ENCODE data around the gene HOXB1.

Gene HOXB1

GRCh38 chr17:48530887-48531272 lies at the start of gene HOXB1:
Gene HOXB1 (minus strand): TSS chr17:48531011. CDS start chr17:48530904, 107 bp downstream.
- no peak for TF ChIP-seq CTCF (IDR thresholded peaks at IDR 0.05; ENCODE audit: low read depth, low read length)
- in situ Hi-C loops (cut with HindIII; ENCODE audit: low sequenced_read_pairs), result no loop called here
- H3K4me3 ChIP-seq (ENCODE audit: low read depth, low read length), result no peak within 1 kb of the TSS
- DNase-seq (ENCODE audit: low read depth, low spot score), result no peak

- in situ Hi-C loops (cut with HindIII; ENCODE audit: low sequenced_read_pairs), result no loop called here
- H3K4me3 ChIP-seq (ENCODE audit: low read depth, low read length), result peak overlapping the region; percentile 77
- TF ChIP-seq CTCF (IDR thresholded peaks at IDR 0.05; ENCODE audit: low read depth, low read length), result no peak
- DNase-seq (ENCODE audit: low read depth, low spot score), result peak; percentile 81
Measured at GRCh38 chr17:48579760-48580554, 49.1 kb upstream of the HOXB1 start.

GRCh38 chr17:48579471-48579759 lies 48.6 kb upstream of the HOXB1 start:
- no peak for TF ChIP-seq CTCF (IDR thresholded peaks at IDR 0.05; ENCODE audit: low read depth, low read length)

GRCh38 chr17:48578616-48579470 lies 48.0 kb upstream of the HOXB1 start:
- DNase-seq (ENCODE audit: low read depth, low spot score), result no peak
- in situ Hi-C loops (cut with HindIII; ENCODE audit: low sequenced_read_pairs), result no loop called here
- peak overlapping the region; percentile 77 for H3K4me3 ChIP-seq (ENCODE audit: low read depth, low read length)
- TF ChIP-seq CTCF (IDR thresholded peaks at IDR 0.05; ENCODE audit: low read depth, low read length), result no peak

More at GRCh38 chr17:48579471-48579759, 48.6 kb upstream of the HOXB1 start:
- no peak for DNase-seq (ENCODE audit: low read depth, low spot score)
- peak overlapping the region; percentile 77 for H3K4me3 ChIP-seq (ENCODE audit: low read depth, low read length)
- in situ Hi-C loops (cut with HindIII; ENCODE audit: low sequenced_read_pairs), result no loop called here

GRCh38 chr17:48577946-48578615 lies 47.3 kb upstream of the HOXB1 start, which contains the start of gene HOXB4:
Gene HOXB4 (minus strand): TSS chr17:48578350. CDS start chr17:48578319, 31 bp downstream.
- peak; percentile 91 for DNase-seq (ENCODE audit: low read depth, low spot score)
- TF ChIP-seq CTCF (IDR thresholded peaks at IDR 0.05; ENCODE audit: low read depth, low read length), result no peak
- in situ Hi-C loops (cut with HindIII; ENCODE audit: low sequenced_read_pairs), result no loop called here
- peak within 1 kb of the TSS; percentile 77 for H3K4me3 ChIP-seq (ENCODE audit: low read depth, low read length)

- no peak for TF ChIP-seq CTCF (IDR thresholded peaks at IDR 0.05; ENCODE audit: low read depth, low read length)
- no peak for DNase-seq (ENCODE audit: low read depth, low spot score)
- H3K4me3 ChIP-seq (ENCODE audit: low read depth, low read length), result peak overlapping the region; percentile 77
- in situ Hi-C loops (cut with HindIII; ENCODE audit: low sequenced_read_pairs), result no loop called here
Measured at GRCh38 chr17:48577330-48577945, 46.6 kb upstream of the HOXB1 start.

Measured in astrocyte of the spinal cord (primary cell).